Measurements from ENCODE around the gene DST. TPM values are rescaled to one million over a fixed set of nuclear protein-coding genes. Genes with fewer than 3 reads are reported as not detected.

The DST gene
- total RNA-seq, 1 experiment from 2014 or later = 71.8 TPM

DNA sequence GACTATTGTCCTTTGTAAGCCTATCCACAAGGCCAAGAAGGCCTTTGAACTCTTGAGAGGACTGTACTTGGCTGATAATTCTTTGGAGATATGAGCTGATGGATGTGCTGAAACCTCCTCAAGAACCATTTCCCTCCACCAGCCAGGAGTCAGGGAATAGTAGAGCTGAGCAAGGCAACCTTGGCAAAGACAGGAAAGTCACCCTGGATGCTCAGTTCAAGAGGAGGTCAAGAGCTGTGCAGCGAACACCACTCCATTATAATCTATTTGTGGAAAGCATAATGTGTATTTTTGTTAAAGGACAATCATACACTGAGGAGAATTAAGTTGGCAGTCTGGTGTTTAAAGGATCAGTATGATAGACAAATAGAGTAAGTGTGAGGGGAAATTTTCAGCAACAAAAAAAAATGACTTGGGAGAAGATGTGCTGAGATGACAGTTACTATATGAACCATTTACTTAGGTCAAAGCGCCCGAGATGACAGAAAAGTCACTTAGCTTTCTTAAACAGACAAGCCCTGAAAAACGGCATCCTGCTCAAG lies 218.1 kb downstream of the DST start:
- intact Hi-C loops (cut with micrococcal nuclease; ENCODE audit: unreplicated experiment) = no loop called here
- H3K36me3 ChIP-seq (ENCODE audit: insufficient read depth, low read length, poor library complexity, severe bottlenecking) = no peaks in the 10 kb centered on the region
- no peaks in the 10 kb centered on the region for H3K9me3 ChIP-seq (ENCODE audit: low read depth, low read length, poor library complexity, severe bottlenecking)
- no peak for DNase-seq (ENCODE audit: low spot score)
- H3K4me3 ChIP-seq (ENCODE audit: low read depth, low read length, poor library complexity, severe bottlenecking) = no peak overlapping the region
- ChIA-PET POLR2A (ENCODE audit: low non-redundant PET) (no interaction called here), CTCF (no interaction called here)
- no peaks in the 10 kb centered on the region for H3K4me1 ChIP-seq (ENCODE audit: insufficient read depth, low read length, poor library complexity, severe bottlenecking)
- H3K27me3 ChIP-seq (replicated peaks; ENCODE audit: insufficient read depth, low read depth, low read length, poor library complexity) = no peaks in the 10 kb centered on the region
- TF ChIP-seq, protein P1, sequence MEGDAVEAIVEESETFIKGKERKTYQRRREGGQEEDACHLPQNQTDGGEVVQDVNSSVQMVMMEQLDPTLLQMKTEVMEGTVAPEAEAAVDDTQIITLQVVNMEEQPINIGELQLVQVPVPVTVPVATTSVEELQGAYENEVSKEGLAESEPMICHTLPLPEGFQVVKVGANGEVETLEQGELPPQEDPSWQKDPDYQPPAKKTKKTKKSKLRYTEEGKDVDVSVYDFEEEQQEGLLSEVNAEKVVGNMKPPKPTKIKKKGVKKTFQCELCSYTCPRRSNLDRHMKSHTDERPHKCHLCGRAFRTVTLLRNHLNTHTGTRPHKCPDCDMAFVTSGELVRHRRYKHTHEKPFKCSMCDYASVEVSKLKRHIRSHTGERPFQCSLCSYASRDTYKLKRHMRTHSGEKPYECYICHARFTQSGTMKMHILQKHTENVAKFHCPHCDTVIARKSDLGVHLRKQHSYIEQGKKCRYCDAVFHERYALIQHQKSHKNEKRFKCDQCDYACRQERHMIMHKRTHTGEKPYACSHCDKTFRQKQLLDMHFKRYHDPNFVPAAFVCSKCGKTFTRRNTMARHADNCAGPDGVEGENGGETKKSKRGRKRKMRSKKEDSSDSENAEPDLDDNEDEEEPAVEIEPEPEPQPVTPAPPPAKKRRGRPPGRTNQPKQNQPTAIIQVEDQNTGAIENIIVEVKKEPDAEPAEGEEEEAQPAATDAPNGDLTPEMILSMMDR (conservative IDR thresholded peaks at IDR 0.05; ENCODE audit: low read depth, low read length) = no peak
- TF ChIP-seq EZH2 (IDR thresholded peaks at IDR 0.05; ENCODE audit: borderline replicate concordance, low read depth, low read length, poor library complexity, severe bottlenecking) = no peak
- H3K27ac ChIP-seq (ENCODE audit: low read depth, low read length, poor library complexity, severe bottlenecking) = no peak overlapping the region
- BruUV-seq (replicated peaks) = no TSS peak

DNA sequence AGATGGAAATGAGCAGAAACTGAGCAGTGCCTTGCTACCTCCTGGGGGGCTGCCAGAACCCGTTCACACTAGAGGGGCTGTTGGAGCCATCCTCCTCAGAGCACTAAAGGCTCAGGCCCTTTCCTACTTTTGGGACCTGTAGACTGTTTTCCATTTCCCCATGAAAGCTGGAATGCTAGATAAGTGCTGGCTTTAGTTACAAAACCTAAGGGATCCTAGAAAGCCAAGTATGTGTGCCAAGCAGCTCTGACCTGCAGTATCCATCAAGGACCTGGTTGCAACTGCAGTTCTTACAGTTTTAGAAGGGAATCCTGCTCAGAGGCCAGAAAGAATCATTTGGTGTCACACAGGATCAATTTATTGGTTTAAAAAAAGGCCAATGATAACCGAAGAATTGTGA lies 218.6 kb downstream of the DST start:
- Histone ChIP-seq H3K4me3 (ENCODE audit: low read depth, low read length, poor library complexity, severe bottlenecking) (no peak overlapping the region), H3K9me3 (ENCODE audit: low read depth, low read length, poor library complexity, severe bottlenecking) (no peaks in the 10 kb centered on the region), H3K27me3 (replicated peaks; ENCODE audit: insufficient read depth, low read depth, low read length, poor library complexity) (no peaks in the 10 kb centered on the region), H3K4me1 (ENCODE audit: insufficient read depth, low read length, poor library complexity, severe bottlenecking) (no peaks in the 10 kb centered on the region), H3K36me3 (ENCODE audit: insufficient read depth, low read length, poor library complexity, severe bottlenecking) (no peaks in the 10 kb centered on the region), H3K27ac (ENCODE audit: low read depth, low read length, poor library complexity, severe bottlenecking) (no peak overlapping the region)
- DNase-seq (ENCODE audit: low spot score) = no peak
- BruUV-seq (replicated peaks) = no TSS peak
- CTCF ChIA-PET = no interaction called here
- POLR2A ChIA-PET (ENCODE audit: low non-redundant PET) = no interaction called here
- intact Hi-C loops (cut with micrococcal nuclease; ENCODE audit: unreplicated experiment) = no loop called here
- no peak for TF ChIP-seq EZH2 (IDR thresholded peaks at IDR 0.05; ENCODE audit: borderline replicate concordance, low read depth, low read length, poor library complexity, severe bottlenecking)
- TF ChIP-seq, protein P1 (conservative IDR thresholded peaks at IDR 0.05; ENCODE audit: low read depth, low read length) = no peak

DNA sequence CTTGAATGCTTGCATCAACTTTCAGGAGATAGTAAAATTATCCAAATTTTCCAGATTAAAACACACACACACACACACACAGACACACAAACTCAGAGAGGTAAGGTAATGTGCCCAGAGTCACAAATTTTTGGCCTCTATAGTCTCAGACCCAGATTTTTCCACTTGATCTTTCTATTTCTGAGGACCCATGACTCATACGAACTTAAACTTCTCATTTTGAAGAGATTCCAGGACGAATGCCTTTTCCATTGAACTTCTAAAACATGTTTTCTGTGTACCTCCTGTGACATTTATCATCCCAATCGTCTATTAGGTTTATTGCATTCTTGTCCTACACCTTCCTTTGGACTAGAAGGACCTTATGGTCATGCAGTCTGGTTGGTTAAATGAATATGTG lies 222.4 kb downstream of the DST start:
- TF ChIP-seq, protein P1 (conservative IDR thresholded peaks at IDR 0.05; ENCODE audit: low read depth, low read length) = no peak
- TF ChIP-seq EZH2 (IDR thresholded peaks at IDR 0.05; ENCODE audit: borderline replicate concordance, low read depth, low read length, poor library complexity, severe bottlenecking) = no peak
- no peaks in the 10 kb centered on the region for H3K27me3 ChIP-seq (replicated peaks; ENCODE audit: insufficient read depth, low read depth, low read length, poor library complexity)
- no peaks in the 10 kb centered on the region for H3K4me1 ChIP-seq (ENCODE audit: insufficient read depth, low read length, poor library complexity, severe bottlenecking)
- no peak for DNase-seq (ENCODE audit: low spot score)
- H3K36me3 ChIP-seq (ENCODE audit: insufficient read depth, low read length, poor library complexity, severe bottlenecking) = no peaks in the 10 kb centered on the region
- H3K9me3 ChIP-seq (ENCODE audit: low read depth, low read length, poor library complexity, severe bottlenecking) = no peaks in the 10 kb centered on the region
- H3K27ac ChIP-seq (ENCODE audit: low read depth, low read length, poor library complexity, severe bottlenecking) = no peak overlapping the region
- BruUV-seq (replicated peaks) = no TSS peak
- POLR2A ChIA-PET (ENCODE audit: low non-redundant PET) = no interaction called here
- H3K4me3 ChIP-seq (ENCODE audit: low read depth, low read length, poor library complexity, severe bottlenecking) = no peak overlapping the region
- intact Hi-C loops (cut with micrococcal nuclease; ENCODE audit: unreplicated experiment) = no loop called here
- CTCF ChIA-PET = no interaction called here
